SK-N-SH (cell line): ENCODE results near the gene TMPRSS13. TPM values are rescaled to one million over a fixed set of nuclear protein-coding genes. Genes with fewer than 3 reads are reported as not detected.
"Not testable (repeated sequence)": the region's sequence is repeated elsewhere in the genome, so short reads cannot be mapped to it uniquely, and the experiment has no call there.

ENCODE experiments used
- CTCF ChIA-PET: fragments of 300-600, 350-600 bp; formaldehyde crosslinking; extraction: SDS; loops from one replicate; lab custom pipeline; 2021; lab: Yijun Ruan, JAX
- POLR2A ChIA-PET: fragments of 350-600 bp; sonication (Branson Sonifier 250); formaldehyde crosslinking; extraction: SDS; loops from one replicate; lab custom pipeline; 2020; ENCODE audit warnings: antibody characterized with exemption, inconsistent platforms; lab: Yijun Ruan, JAX
- DNase-seq: peaks from one replicate; pipeline ENCODE4 v3.0.0; 2012
- H2AFZ ChIP-seq: fragments of 200-600 bp; sonication (generic); 2 replicates; pipeline ENCODE4 v1.8.1; 2016; ENCODE audit warnings: antibody characterized with exemption, mild to moderate bottlenecking, low read depth
- H3F3A ChIP-seq: fragments of 200-600 bp; sonication (generic); replicated peaks from 2 replicates; pipeline ENCODE3; 2016; ENCODE audit warnings: antibody characterized with exemption, mild to moderate bottlenecking; ENCODE audit not compliant: insufficient read depth
- H3K27ac ChIP-seq, 2 experiments: fragments of 200-500 bp in 1 of 2; fragments of 200-600 bp in 1 of 2; sonication (Bioruptor generic) in 1 of 2; sonication (generic), shearing (Covaris generic) in 1 of 2; 2 replicates each; pipeline versions ENCODE4 v1.5.1 to v1.6.1; 2014 to 2016; ENCODE audit warnings: low read depth in 2 of 2, inconsistent platforms in 1 of 2, low read length in 1 of 2, mild to moderate bottlenecking in 1 of 2, mixed read lengths in 1 of 2
- H3K27me3 ChIP-seq: fragments of 200-600 bp; sonication (generic), shearing (Covaris generic); 2 replicates; pipeline ENCODE4 v1.6.1; 2016; ENCODE audit warnings: mixed run types; ENCODE audit not compliant: insufficient read depth
- H3K36me3 ChIP-seq, 2 experiments: fragments of 200-500 bp in 1 of 2; fragments of 200-600 bp in 1 of 2; sonication (Bioruptor generic) in 1 of 2; sonication (generic) in 1 of 2; replicated peaks in 1 of 2; 2 replicates each; pipeline versions ENCODE3 to v1.5.1; 2014 to 2016; ENCODE audit warnings: low read length in 1 of 2, mild to moderate bottlenecking in 1 of 2; ENCODE audit not compliant: insufficient read depth in 2 of 2, control insufficient read depth in 1 of 2
- H3K4me1 ChIP-seq, 2 experiments: fragments of 200-500 bp in 1 of 2; fragments of 200-600 bp in 1 of 2; sonication (Bioruptor generic) in 1 of 2; sonication (generic), shearing (Covaris generic) in 1 of 2; 2 replicates each; pipeline versions ENCODE4 v1.5.1 to v1.6.1; 2014 to 2016; ENCODE audit warnings: low read depth in 1 of 2, low read length in 1 of 2, mixed run types in 1 of 2; ENCODE audit not compliant: insufficient read depth in 2 of 2, control insufficient read depth in 1 of 2
- H3K4me2 ChIP-seq: fragments of 200-600 bp; sonication (generic), shearing (Covaris generic); 2 replicates; pipeline ENCODE4 v1.6.1; 2017; ENCODE audit warnings: mixed run types
- H3K4me3 ChIP-seq, 2 experiments: fragments of 200-500 bp in 1 of 2; fragments of 200-600 bp in 1 of 2; sonication (Bioruptor generic) in 1 of 2; sonication (generic), shearing (Covaris generic) in 1 of 2; 2 replicates each; pipeline versions ENCODE4 v1.5.1 to v1.8.1; 2014 to 2016; ENCODE audit warnings: low read depth in 2 of 2, inconsistent platforms in 1 of 2, low read length in 1 of 2, mild to moderate bottlenecking in 1 of 2, mixed read lengths in 1 of 2, moderate library complexity in 1 of 2
- H3K79me2 ChIP-seq: fragments of 200-600 bp; sonication (generic); 2 replicates; pipeline ENCODE4 v1.8.1; 2017; ENCODE audit warnings: mild to moderate bottlenecking; ENCODE audit not compliant: insufficient read depth
- H3K9ac ChIP-seq: fragments of 200-600 bp; sonication (generic); 2 replicates; pipeline ENCODE4 v1.6.1; 2017; ENCODE audit warnings: mixed run types
- H3K9me2 ChIP-seq: fragments of 200-600 bp; sonication (generic); 2 replicates; pipeline ENCODE4 v1.6.1; 2017; ENCODE audit warnings: mixed run types
- H3K9me3 ChIP-seq: fragments of 200-600 bp; sonication (generic); 2 replicates; pipeline ENCODE4 v1.6.1; 2017; ENCODE audit warnings: mixed run types, mild to moderate bottlenecking, moderate library complexity
- H4K20me1 ChIP-seq: fragments of 200-600 bp; sonication (generic); 2 replicates; pipeline ENCODE4 v1.6.1; 2017; ENCODE audit warnings: mild to moderate bottlenecking, mixed run types; ENCODE audit not compliant: insufficient read depth
- EZH2phosphoT487 ChIP-seq: fragments of 200-600 bp; sonication (generic); IDR thresholded peaks from 2 replicates; pipeline ENCODE4 v1.6.1; 2017; ENCODE audit warnings: low read depth, mixed run types, mild to moderate bottlenecking, antibody characterized with exemption, moderate library complexity, borderline replicate concordance
- GABPA ChIP-seq: IDR thresholded peaks from 2 replicates; pipeline ENCODE4 v1.4.0; 2012; ENCODE audit warnings: low read depth, mild to moderate bottlenecking
- RCOR1 ChIP-seq: fragments of 150-350 bp; IDR thresholded peaks from 2 replicates; pipeline ENCODE4 v1.6.1; 2017; ENCODE audit warnings: antibody characterized with exemption, low read length
- SIN3A ChIP-seq: IDR thresholded peaks from 2 replicates; pipeline ENCODE4 v1.6.1; 2012; ENCODE audit warnings: low read depth, mild to moderate bottlenecking, low read length, moderate library complexity, borderline replicate concordance
- TCF12 ChIP-seq: IDR thresholded peaks from 2 replicates; pipeline ENCODE4 v1.4.0; 2012
- YY1 ChIP-seq: IDR thresholded peaks from 2 replicates; pipeline ENCODE4 v1.4.0; 2012; ENCODE audit warnings: low read depth, mild to moderate bottlenecking
- WGBS: methylation state at CpG from one replicate; pipeline ENCODE4 v1.1.6; 2017; ENCODE audit warnings: low lambda C conversion rate; 5-methylcytosine and 5-hydroxymethylcytosine counted together
- polyA plus RNA-seq, 3 experiments: library from polyadenylated mRNA; depleted of rRNA; stranded (reverse); fragments of >200 nt; gene quantifications; 2 replicates each; pipeline ENCODE4 v1.2.3, GENCODE V29; 2012
- TF ChIP-seq, protein P1 (sequence below): IDR thresholded peaks from 2 replicates; pipeline ENCODE4 v1.4.0; 2012; ENCODE audit warnings: low read depth, borderline replicate concordance
- TF ChIP-seq, protein P2 (sequence below): fragments of 200-600 bp; sonication (generic); IDR thresholded peaks from 2 replicates; pipeline ENCODE4 v1.6.1; 2017; ENCODE audit warnings: antibody characterized with exemption, mild to moderate bottlenecking, moderate library complexity
- TF ChIP-seq, protein P3 (sequence below): IDR thresholded peaks from 2 replicates; pipeline ENCODE4 v1.6.1; 2012; ENCODE audit warnings: mild to moderate bottlenecking, low read depth, low read length, moderate library complexity

The TMPRSS13 gene
- polyA plus RNA-seq, 1 of the 3 experiments (the other 2 are of a cell fraction) = not detected

DNA sequence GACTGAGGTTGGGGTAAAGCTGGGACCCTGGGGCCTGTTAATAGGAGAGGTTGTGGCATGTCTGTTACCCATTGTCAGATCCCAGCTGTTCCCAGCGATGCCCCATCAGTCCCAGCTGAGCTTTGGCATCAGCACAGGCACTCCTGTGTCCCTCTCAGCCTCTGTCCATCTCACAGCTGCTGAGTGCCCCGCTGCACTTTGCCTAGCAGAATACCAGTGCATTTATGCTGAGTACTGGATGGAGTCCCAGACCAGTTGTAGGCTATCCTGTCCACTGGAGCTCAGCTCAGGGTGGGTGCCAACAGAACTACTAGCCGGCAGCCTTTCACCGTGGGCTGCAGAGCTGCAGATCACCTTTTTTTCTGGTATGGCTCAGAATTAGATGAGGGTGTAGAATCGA, 62.7 kb downstream of the TMPRSS13 start:
- Histone ChIP-seq H3K27me3 (peaks cover 5% of the 10 kb centered on the region; the same call in 1 of the 2 replicates), H3K4me1 (peaks cover 0 to 44% of the 10 kb centered on the region in 2 experiments; a peak in 2 of 4 replicates), H3K4me3 (no peak overlapping the region), H3F3A (no peaks in the 10 kb centered on the region), H4K20me1 (no peaks in the 10 kb centered on the region), H3K9me3 (no peaks in the 10 kb centered on the region), H3K9ac (no peak overlapping the region), H3K79me2 (no peaks in the 10 kb centered on the region), H2AFZ (no peak overlapping the region), H3K9me2 (no peaks in the 10 kb centered on the region), H3K27ac (no peak overlapping the region), H3K36me3 (no peaks in the 10 kb centered on the region), H3K4me2 (no peak overlapping the region)
- 38% methylated on average over 5 of the region's 5 CpGs for WGBS
- no peak for TF ChIP-seq SIN3A
- no peak for TF ChIP-seq RCOR1
- TF ChIP-seq TCF12 = no peak
- TF ChIP-seq EZH2phosphoT487 = no peak
- TF ChIP-seq, protein P1, sequence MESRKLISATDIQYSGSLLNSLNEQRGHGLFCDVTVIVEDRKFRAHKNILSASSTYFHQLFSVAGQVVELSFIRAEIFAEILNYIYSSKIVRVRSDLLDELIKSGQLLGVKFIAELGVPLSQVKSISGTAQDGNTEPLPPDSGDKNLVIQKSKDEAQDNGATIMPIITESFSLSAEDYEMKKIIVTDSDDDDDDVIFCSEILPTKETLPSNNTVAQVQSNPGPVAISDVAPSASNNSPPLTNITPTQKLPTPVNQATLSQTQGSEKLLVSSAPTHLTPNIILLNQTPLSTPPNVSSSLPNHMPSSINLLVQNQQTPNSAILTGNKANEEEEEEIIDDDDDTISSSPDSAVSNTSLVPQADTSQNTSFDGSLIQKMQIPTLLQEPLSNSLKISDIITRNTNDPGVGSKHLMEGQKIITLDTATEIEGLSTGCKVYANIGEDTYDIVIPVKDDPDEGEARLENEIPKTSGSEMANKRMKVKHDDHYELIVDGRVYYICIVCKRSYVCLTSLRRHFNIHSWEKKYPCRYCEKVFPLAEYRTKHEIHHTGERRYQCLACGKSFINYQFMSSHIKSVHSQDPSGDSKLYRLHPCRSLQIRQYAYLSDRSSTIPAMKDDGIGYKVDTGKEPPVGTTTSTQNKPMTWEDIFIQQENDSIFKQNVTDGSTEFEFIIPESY = no peak
- no peak for TF ChIP-seq GABPA
- TF ChIP-seq, protein P2, sequence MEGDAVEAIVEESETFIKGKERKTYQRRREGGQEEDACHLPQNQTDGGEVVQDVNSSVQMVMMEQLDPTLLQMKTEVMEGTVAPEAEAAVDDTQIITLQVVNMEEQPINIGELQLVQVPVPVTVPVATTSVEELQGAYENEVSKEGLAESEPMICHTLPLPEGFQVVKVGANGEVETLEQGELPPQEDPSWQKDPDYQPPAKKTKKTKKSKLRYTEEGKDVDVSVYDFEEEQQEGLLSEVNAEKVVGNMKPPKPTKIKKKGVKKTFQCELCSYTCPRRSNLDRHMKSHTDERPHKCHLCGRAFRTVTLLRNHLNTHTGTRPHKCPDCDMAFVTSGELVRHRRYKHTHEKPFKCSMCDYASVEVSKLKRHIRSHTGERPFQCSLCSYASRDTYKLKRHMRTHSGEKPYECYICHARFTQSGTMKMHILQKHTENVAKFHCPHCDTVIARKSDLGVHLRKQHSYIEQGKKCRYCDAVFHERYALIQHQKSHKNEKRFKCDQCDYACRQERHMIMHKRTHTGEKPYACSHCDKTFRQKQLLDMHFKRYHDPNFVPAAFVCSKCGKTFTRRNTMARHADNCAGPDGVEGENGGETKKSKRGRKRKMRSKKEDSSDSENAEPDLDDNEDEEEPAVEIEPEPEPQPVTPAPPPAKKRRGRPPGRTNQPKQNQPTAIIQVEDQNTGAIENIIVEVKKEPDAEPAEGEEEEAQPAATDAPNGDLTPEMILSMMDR = no peak
- TF ChIP-seq YY1 = no peak
- TF ChIP-seq, protein P3, sequence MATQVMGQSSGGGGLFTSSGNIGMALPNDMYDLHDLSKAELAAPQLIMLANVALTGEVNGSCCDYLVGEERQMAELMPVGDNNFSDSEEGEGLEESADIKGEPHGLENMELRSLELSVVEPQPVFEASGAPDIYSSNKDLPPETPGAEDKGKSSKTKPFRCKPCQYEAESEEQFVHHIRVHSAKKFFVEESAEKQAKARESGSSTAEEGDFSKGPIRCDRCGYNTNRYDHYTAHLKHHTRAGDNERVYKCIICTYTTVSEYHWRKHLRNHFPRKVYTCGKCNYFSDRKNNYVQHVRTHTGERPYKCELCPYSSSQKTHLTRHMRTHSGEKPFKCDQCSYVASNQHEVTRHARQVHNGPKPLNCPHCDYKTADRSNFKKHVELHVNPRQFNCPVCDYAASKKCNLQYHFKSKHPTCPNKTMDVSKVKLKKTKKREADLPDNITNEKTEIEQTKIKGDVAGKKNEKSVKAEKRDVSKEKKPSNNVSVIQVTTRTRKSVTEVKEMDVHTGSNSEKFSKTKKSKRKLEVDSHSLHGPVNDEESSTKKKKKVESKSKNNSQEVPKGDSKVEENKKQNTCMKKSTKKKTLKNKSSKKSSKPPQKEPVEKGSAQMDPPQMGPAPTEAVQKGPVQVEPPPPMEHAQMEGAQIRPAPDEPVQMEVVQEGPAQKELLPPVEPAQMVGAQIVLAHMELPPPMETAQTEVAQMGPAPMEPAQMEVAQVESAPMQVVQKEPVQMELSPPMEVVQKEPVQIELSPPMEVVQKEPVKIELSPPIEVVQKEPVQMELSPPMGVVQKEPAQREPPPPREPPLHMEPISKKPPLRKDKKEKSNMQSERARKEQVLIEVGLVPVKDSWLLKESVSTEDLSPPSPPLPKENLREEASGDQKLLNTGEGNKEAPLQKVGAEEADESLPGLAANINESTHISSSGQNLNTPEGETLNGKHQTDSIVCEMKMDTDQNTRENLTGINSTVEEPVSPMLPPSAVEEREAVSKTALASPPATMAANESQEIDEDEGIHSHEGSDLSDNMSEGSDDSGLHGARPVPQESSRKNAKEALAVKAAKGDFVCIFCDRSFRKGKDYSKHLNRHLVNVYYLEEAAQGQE = no peak
- DNase-seq = no peak
- ChIA-PET POLR2A (no interaction called here), CTCF (interaction anchor here (0.6 to 5.5 kb wide), 3 partner anchors 12 to 80 kb away, joined by 3 to 33 read pairs (median 4); no protein-coding TSS in a partner anchor)

DNA sequence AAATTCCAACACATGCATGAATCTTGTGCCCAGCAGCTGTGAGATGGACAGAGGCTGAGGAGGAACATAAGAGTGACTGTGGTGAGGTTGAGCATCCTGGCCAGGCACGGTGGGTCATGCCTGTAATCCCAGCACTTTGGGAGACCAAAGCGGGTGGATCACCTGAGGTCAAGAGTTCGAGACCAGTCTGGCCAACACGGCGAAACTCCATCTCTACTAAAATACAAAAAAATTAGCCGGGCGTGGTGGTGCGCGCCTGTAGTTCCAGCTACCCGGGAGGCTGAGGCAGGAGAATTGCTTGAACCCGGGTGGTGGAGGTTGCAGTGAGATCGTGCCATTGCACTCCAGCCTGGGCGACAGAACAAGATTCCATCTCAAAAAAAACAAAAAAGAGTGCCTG, 63.7 kb downstream of the TMPRSS13 start:
- H3K9ac ChIP-seq, H3K9me3 ChIP-seq, H3K36me3 ChIP-seq, H3F3A ChIP-seq, H3K9me2 ChIP-seq, H2AFZ ChIP-seq, H3K27me3 ChIP-seq, H3K4me3 ChIP-seq, POLR2A ChIA-PET, H3K4me2 ChIP-seq, H3K27ac ChIP-seq, DNase-seq, H4K20me1 ChIP-seq, H3K79me2 ChIP-seq: not testable (repeated sequence)
- H3K4me1 ChIP-seq = peaks cover 0 to 44% of the 10 kb centered on the region in 2 experiments; a peak in 2 of 4 replicates
- WGBS = 62% methylated on average over 13 of the region's 13 CpGs
- CTCF ChIA-PET = interaction anchor here (1.2 to 5.5 kb wide), 3 partner anchors 22 to 47 kb away, joined by 3 to 33 read pairs (median 3); no protein-coding TSS in a partner anchor
